Skeletal muscle cell (primary cell): ENCODE data around the gene TEX101.
"Not testable (repeated sequence)": the region's sequence is repeated elsewhere in the genome, so short reads cannot be mapped to it uniquely, and the experiment has no call there.

Source experiments
- DNase-seq: peaks from one replicate; pipeline ENCODE4 v3.0.0-alpha.2; 2010; ENCODE audit warnings: low read depth
- H3K4me3 ChIP-seq: 2 replicates; pipeline ENCODE4 v1.5.1; 2011; ENCODE audit warnings: low read depth, mild to moderate bottlenecking, control low read depth, low read length, moderate library complexity

The TEX101 gene

DNA sequence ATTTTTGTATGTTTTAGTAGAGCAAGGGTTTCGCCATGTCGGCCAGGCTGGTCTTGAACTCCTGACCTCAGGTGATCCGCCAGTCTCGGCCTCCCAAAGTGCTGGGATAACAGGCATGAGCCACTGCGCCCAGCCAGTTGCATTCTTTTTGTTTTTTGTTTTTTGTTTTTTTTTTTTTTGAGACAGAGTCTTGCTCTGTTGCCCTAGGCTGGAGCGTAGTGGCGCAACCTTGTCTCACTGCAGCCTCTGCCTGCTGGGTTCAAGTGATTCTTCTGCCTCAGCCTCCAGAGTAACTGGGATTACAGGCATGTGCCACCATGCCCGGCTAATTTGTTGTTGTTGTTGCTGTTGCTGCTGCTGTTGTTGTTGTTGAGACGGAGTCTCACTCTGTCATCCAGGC, 29.4 kb downstream of the TEX101 start:
- not testable (repeated sequence) for H3K4me3 ChIP-seq, DNase-seq

DNA sequence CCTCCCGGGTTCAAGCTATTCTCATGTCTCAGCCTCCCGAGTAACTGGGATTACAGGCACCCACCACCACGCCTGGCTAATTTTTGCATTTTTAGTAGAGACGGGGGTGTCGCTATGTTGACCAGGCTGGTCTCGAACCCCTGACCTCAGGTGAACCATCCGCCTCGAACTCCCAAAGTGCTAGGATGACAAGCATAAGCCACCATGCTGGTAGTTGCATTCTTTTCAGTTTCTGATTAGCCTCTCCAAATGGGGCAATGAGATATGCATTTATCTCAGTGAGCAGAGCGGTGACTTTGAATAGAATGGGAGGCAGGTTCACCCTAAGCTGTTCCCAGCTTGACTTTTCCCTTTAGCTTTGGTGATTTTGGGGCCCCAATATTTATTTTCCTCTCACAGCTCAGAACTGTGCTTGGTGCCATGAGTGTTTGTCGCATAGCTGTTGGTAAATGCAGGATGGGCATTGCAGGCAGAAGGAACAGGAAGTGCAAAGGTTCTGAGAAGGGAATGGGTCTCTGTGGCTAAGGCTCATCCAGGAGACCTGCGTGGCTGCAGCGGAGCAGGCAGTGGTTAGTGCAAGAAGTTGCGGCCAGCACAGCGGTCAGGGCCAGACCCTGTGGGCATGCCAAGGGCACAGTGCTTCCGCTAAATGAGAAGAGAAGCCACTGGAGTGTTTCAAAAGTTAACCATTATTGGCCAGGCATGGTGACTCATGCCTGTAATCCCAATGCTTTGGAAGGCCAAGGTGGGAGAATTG, 30.0 kb downstream of the TEX101 start:
- no peak for DNase-seq
- no peak overlapping the region for H3K4me3 ChIP-seq

- no peak overlapping the region for H3K4me3 ChIP-seq
- no peak for DNase-seq
Measured at GRCh38 chr19:43445426-43445825, 30.7 kb downstream of the TEX101 start.

DNA sequence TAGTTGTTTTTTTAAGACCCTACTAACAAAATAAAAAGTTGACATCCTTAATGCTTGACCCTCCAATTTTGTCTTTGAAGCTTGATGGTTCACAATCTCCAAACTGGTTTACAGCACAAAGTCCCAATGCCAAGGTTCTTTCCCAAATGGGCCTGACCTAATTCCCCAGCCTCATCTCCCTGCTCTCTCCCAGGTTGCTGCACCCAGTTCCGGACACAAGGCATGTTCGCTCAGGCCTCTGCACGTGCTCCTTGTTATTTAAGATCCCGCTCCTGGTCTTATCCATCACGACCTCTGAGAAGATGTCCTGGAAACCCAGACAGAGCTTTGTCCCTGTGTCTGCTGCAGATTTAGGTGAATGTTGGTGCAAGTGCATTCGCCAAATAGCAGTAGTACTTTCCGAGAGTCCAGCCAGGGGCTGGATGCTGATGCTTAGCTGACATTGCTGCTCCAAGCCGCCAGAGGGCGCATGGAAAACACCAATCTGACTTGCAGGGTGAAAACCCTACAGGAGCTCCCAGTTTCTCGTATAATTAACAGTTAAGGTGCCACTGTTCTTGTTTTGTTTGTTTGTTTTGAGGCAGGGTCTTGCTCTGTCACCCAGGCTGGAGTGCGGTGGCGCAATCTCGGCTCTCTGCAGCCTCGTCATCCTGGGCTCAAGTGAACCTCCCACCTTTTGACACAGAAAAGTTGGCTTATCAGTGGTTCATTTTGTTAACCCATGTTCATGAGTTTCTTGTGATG, 32.2 kb downstream of the TEX101 start:
- no peak for DNase-seq
- no peak overlapping the region for H3K4me3 ChIP-seq

GRCh38 chr19:43447655-43448054, 33.0 kb downstream of the TEX101 start:
- H3K4me3 ChIP-seq, result no peak overlapping the region
- DNase-seq, result no peak

- DNase-seq, result peak; percentile 67
- no peak overlapping the region for H3K4me3 ChIP-seq
Measured at GRCh38 chr19:43450545-43450997, 35.9 kb downstream of the TEX101 start.

- no peak overlapping the region for H3K4me3 ChIP-seq
- DNase-seq, result no peak
Measured at GRCh38 chr19:43452582-43452981, 37.9 kb downstream of the TEX101 start.

GRCh38 chr19:43454031-43454430, 39.3 kb downstream of the TEX101 start:
- DNase-seq, result no peak

DNA sequence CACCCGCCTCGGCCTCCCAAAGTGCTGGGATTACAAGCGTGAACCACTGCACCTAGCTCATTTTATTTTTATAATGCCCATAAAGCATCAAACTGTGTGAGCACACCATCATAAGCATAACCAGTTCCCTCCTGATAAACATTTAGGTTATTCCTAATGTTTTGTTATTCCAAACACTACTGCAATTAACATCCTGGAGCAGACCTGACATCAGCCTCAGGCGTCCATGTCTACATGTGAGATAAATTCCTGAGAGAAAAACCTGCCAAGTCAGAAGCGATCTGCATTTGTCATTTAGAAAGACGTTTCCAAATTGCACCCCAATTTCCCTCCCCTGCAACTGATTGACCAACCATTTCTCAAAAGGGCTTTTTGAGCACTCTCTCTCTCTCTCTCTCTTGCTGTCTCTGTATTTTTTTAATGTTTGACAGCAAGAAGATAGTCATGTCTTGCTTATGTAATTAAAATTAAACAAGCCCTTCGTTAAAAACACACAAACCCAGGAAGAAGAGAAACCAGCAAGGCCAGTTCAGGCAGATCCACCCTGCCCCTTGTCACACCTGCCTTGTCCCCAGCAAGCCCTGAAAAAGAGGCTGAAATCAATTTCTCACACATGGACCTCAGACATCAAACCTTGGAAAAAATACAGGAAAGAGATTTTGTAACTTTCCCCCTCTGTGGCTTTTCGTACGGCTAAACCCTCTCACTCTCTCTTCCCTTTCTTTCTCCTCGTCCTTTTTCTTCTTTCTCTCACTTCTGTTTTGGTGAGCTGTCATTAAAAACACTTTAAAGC, 40.8 kb downstream of the TEX101 start:
- H3K4me3 ChIP-seq, result no peak overlapping the region
- DNase-seq, result no peak

More at GRCh38 chr19:43454031-43454430, 39.3 kb downstream of the TEX101 start:
- H3K4me3 ChIP-seq, result no peak overlapping the region

GRCh38 chr19:43457809-43458208, 43.1 kb downstream of the TEX101 start:
- no peak for DNase-seq
- H3K4me3 ChIP-seq, result no peak overlapping the region

DNA sequence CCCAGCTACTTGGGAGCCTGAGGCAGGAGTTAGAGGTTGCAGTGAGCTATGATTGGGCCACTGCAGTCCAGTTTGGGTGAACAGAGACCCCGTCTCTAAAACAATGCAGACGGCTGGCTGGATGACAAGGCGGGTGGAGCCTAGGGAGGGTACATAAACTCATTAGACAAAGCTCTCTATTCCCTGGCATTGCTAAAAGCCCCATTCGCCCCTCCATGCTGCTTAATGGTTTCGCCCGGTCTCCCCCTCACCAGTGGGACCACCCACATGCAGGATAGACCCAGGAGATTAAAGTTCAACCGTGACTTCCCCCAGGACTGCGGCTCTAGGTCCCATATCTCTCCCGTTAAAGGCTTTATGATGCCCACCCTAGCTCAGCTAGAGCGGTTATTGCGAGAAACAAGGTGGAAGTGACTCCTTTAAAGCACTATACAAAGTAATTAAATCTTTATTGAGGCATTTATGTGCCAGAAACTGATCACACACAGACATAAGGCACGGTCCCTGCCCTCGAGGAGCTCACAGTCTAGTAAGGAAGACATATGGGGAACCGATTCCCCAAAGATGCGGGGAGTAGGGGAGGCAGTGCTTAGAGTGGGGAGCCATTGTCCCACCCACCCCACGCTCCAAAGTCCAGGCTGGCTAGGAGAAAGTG, 45.8 kb downstream of the TEX101 start:
- H3K4me3 ChIP-seq, result no peak overlapping the region
- no peak for DNase-seq

DNA sequence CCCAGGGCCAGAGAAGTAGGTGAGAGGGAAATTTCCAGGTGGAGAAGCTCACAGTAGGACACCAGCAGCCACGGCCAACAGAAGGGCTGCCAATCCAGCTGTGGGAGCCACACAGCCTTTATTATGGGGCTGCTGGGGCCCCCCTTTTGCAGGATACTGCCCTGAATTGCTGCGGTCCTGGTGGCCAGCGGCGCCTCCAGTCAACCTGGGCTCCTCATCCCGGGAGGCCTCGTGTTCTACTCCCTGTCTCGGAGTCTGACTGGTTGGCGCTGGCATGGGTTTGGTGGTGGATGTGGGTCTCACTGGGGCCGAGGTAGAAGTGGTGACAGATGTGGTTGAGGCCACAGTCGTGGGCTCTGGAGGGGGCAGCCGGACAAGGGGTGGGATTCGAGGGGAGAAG, 46.6 kb downstream of the TEX101 start:
- H3K4me3 ChIP-seq, result no peak overlapping the region
- DNase-seq, result no peak

- no peak for DNase-seq
- no peak overlapping the region for H3K4me3 ChIP-seq
Measured at GRCh38 chr19:43462383-43462782, 47.7 kb downstream of the TEX101 start.

GRCh38 chr19:43462785-43463380, 48.2 kb downstream of the TEX101 start:
- peak overlapping the region; percentile 58 for H3K4me3 ChIP-seq
- DNase-seq, result no peak

GRCh38 chr19:43463381-43464133, 48.9 kb downstream of the TEX101 start:
- H3K4me3 ChIP-seq, result peak overlapping the region; percentile 58
- DNase-seq, result peak; percentile 50

DNA sequence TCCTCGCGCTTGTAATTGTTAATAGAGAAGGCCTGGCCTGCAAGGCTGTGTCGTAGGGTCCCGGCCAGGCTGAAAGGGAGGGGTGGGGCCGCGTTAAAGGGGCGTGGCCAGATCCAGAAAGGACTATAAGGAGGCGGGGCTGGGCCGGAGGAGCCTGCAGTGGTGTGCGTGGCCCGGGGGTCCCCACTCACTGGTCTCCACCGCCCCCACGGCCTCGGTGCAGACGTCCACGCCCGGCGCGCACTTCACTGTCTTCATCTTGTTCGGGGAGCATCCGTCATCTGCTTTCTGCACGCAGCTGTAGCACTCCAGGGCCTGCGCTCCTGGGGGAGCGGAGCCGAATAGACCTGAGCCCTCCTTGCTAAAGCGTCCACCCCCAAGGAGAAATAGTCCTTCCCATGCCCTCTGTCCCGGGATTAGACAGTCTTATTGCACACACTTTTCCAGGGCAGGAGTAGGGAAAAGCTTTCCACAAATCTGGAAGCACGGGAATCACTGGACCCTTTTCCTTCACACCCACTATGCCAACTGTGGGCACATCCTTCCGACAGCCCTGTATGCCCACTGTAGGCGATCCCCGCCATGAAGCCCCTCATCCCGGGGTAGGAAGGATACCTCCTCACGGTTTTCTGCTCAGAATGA, 49.6 kb downstream of the TEX101 start:
- no peak for DNase-seq
- H3K4me3 ChIP-seq, result peak overlapping the region; percentile 58

GRCh38 chr19:43465468-43466120, 50.9 kb downstream of the TEX101 start, which contains the start of gene LYPD3:
LYPD3 (minus strand) TSS chr19:43465608; CDS start chr19:43465571, 37 bp downstream.
- DNase-seq, result no peak
- no peak within 1 kb of the TSS for H3K4me3 ChIP-seq
